Embryonic facial prominence (tissue), 1 donor: Measurements from ENCODE around the gene INHBC.
A peak's percentile ranks its signal among the peaks of the same experiment; 100 is the strongest.
"Not testable (repeated sequence)": the region's sequence is repeated elsewhere in the genome, so short reads cannot be mapped to it uniquely, and the experiment has no call there.

ENCODE experiments used
- DNase-seq: peaks from one replicate; pipeline ENCODE4 v3.0.0-alpha.2; 2016; ENCODE audit errors: extremely low spot score

INHBC gene

DNA sequence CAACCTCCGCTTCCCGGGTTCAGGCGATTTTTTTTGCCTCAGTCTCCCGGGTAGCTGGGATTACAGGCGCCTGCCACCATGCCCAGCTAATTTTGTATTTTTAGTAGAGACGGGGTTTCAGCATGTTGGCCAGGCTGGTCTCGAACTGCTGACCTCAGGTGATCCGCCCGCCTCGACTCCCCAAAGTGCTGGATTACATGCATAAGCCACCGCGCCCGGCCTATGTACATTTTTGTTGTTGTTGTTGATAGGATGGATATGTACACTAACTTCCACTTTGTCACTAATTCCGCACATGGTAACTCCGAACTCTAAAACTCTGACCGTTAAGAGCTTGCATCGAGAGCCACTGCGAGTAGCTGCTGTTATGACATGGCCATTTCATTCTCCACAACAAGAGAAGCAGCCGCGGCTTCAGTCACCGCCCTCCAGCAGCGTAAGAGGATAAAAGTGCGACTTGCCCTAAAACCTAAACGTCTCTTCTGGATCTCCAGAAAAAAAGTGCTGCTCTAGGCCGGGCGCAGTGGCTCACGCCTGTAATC lies 52.5 kb downstream of the INHBC start:
- no peak for DNase-seq

DNA sequence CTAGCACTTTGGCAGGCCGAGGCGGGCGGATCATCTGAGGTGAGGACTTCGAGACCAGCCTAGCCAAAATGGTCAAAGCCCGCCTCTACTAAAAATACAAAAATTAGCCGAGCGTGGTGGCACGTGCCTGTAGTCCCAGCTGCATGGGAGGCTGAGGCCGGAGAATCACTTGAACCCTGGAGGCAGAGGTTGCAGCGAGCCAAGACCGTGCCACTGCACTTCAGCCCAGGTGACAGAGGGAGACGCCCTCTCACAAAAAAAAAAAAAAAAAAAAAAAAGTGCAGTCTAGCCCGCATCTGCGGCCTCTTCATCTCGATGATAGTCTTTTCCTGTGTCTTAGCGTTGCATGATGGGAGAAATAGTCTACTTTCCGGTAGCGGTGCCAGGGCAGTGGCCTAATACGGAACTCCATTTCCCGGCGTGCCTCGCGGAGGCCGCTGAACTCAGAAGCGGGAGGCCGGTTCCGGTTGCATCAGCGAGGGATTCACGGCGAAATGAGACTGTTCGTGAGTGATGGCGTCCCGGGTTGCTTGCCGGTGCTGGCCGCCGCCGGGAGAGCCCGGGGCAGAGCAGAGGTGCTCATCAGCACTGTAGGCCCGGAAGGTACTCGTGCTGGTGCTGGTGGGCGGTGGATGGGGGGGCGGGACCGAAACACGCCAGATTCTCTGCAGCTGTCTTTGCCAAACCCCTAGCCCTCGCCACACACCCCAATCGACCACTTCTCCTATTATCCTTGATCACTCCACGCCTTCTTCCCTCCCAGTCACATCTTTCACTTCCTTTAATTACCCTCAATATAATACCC lies 53.2 kb downstream of the INHBC start, which contains the start of gene MARS1:
Gene MARS1, plus strand, starts transcription at position 472 of the 805 bp plus-strand sequence. Its CDS starts 23 bp downstream, at position 495.
- DNase-seq: peak; percentile 91

DNA sequence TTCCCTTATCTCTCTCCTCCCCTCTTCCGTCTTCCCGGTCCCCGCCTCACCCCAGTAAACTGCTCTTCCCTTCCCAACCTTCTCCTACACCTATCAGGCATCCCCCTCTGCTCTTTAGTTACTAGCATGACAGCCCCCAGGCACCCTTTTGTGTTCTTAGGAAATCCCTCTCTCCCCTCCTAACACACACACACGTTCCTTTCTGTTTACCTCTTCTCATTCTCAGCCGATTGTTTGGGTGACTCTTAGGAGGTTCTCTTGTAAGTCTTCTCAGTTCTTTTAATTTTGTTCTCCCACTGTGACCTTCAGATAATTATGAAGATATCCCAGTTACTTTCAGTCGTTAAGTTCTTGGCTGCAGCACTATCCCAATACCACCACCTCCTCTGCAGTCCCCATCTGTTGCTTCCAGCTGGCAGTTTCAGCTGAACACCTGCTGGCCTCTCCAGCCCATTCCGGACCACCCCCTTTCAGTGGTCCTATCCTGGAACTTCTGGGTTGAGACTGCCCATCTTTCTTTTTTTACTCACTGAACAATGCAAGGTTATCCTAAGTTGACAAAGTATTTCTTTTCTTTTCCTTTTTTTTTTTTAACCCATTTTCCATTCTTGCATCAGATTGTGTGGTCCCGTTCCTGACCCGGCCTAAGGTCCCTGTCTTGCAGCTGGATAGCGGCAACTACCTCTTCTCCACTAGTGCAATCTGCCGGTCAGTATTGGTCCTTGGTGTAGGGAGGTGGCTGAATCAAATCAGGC lies 54.0 kb downstream of the INHBC start:
- no peak for DNase-seq

DNA sequence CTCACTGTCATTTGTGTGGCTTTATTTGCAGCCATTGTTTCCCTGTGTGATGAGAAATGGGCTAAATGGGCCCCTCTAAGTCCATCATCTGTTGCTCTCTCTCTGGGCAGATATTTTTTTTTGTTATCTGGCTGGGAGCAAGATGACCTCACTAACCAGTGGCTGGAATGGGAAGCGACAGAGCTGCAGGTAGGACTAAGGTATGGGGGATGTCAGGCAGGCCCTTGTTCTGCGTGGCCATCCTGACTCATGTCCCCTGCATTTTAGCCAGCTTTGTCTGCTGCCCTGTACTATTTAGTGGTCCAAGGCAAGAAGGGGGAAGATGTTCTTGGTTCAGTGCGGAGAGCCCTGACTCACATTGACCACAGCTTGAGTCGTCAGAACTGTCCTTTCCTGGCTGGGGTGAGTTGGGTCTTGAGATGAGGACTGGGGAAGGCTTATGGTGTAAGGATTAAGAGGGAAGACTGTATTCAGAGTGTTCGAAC lies 54.6 kb downstream of the INHBC start:
- DNase-seq: no peak

DNA sequence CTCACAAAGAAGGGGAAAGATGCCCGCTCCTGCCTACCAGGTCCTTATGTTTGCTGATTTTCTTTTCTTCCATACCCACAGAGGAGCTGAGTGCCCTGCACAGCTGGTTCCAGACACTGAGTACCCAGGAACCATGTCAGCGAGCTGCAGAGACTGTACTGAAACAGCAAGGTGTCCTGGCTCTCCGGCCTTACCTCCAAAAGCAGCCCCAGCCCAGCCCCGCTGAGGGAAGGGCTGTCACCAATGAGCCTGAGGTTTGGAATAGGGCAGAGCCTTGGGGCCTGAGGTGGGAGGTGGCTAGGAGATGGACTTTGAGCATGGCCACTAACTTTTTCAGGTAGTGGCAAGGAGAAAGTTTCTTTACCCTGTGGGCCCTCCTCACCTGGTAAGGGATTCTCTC lies 55.5 kb downstream of the INHBC start:
- no peak for DNase-seq

DNA sequence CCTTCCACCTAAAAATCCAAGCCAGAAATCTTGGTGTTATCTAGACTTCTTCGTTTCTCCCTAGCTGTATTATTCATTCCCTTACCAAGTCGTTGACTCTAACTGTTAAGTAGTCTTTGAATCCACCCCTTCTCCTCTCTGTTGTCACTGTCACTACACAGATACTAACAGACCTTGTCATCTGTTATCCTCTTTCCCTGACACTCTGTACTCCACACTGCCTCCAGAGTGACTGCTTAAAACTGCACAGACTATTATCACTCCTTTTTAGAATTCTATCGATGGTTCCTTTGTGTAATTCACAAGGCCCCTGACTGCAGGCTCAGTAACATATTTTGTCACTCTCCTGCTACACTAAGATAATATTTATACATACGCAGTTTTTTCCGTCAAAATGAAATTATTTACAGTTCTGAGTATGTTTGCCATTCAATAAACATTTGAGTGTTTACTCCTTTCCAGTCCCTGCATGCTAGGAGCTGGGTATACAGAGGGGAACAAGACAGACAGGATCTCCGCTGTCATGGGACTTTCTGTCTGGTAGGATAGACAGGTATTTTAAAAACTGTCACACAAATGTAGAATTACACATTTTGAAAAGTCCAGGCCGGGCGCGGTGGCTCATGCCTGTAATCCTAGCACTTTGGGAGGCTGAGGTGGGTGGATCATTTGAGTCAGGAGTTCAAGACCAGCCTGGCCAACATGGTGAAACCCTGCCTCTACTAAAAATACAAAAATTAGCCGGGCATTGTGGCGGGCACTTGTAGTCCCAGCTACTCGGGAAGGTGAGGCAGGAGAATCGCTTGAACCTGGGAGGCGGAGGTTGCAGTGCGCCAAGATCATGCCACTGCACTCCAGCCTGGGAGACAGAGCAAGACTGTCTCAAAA lies 57.1 kb downstream of the INHBC start:
- DNase-seq: no peak

DNA sequence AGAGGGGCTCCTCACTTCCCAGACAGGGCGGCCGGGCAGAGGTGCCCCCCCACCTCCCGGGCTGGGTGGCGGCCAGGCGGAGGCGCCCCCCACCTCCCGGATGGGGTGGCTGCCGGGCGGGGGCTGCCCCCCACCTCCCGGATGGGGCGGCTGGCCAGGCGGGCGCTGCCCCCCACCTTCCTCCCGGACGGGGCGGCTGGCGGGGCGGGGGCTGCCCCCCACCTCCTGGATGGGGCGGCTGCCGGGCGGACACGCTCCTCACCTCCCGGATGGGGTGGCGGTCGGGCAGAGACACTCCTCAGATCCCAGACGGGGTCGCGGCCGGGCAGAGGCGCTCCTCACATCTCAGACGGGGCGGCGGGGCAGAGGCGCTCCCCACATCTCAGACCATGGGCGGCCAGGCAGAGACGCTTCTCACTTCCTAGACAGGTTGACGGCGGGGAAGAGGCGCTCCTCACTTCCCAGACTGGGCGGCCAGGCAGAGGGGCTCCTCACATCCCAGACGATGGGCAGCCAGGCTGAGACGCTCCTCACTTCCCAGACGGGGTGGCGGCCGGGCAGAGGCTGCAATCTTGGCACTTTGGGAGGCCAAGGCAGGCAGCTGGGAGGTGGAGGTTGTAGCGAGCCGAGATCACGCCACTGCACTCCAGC lies 60.6 kb downstream of the INHBC start:
- DNase-seq: not testable (repeated sequence)

DNA sequence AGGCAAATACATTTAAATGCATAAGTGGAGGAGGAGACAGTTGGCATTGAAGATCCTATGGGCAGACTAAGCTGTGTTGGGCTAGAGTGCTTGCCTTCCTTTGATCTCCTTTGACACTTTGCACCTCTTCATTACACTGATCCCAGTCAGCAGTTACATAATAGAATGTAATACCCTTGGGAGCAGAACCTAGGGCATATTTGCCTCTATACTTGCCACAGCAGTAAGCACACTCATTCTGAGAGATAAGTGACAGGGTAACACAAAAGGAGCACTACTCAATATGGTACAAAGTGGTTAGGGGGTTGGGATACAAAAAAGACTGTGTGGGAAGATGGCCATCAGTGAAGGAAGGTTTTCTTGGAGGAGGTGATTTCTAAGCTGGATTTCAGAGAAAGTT lies 62.2 kb downstream of the INHBC start:
- no peak for DNase-seq

DNA sequence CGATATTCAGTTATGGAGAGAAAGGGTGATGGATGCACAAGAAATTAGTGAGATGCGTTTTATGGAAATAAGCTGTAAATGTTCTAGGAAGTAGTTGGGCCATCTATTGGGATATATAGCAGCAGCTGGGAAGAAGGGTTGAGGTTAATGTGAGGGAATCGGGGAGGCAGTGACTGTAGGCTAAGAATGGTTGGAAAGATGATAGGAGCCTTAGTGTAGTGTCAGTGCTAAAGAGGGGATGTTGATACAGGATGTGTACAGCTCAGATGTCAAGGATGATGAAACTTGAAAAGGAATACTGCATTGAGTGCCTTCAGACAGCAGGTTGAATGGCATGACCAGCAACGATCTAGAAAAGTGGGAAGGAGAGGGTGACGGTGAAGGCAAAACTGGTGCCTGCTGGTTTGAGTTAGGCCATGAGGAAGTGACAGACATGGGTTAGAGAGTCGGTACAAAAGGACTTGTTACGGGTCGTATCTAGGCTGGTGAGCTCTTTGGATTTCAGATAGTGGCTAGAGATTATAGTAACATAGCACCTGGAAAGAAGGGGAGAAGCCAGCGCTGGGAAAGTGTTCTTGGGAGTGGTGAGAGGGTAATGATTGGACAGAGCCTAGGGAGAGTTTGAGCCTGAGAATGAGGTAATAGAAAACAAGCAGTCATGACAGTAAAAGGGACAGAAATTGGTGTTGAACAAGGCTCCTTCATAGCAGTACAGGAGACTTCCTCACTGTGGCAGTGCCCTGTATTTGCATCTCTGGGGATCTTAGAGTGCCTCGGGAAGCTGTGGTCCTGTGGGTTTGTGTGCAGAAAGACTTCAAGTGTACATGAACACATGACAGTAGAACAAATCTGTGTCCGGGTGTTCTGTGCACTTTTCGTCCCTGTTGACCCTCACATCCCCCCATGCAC lies 62.9 kb downstream of the INHBC start:
- DNase-seq: no peak

DNA sequence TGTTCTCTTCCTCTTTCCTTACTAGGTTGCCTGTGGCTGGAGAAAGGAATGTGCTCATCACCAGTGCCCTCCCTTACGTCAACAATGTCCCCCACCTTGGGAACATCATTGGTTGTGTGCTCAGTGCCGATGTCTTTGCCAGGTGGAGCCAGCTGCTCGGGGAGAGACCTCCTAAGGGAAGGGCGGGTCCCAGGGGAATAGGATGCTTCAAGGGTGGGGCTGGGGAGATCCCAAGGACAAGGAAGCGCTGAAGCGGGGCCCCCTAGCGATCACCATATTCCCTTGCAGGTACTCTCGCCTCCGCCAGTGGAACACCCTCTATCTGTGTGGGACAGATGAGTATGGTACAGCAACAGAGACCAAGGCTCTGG lies 63.5 kb downstream of the INHBC start:
- DNase-seq: no peak

DNA sequence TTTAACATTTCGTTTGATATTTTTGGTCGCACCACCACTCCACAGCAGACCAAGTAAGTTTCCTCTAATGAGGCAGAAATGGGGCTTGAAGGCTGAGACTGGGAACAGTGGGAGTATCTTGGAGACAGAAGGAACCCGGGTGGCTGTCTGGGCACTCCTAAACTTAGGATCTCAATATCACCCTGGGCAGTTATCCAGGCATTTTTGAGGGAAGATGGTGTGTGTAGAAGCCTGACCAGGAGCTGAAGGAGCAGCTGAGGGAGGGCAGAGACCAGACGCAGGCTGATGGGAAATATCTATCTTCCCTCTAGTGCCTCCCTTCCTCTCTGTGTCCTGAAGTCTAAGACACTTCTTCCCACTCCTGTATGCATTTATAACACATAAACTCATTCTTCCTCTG lies 64.0 kb downstream of the INHBC start:
- DNase-seq: no peak

DNA sequence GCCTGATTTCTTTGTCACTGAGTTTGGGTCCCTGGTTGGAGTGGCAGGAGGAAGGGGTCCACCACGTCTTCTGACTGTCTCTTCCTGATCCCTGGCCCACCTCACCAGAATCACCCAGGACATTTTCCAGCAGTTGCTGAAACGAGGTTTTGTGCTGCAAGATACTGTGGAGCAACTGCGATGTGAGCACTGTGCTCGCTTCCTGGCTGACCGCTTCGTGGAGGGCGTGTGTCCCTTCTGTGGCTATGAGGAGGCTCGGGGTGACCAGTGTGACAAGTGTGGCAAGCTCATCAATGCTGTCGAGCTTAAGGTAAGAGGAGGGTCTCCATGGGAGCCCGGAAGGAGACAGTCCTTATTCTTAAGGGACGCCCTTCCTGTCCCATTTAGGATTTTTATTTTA lies 65.6 kb downstream of the INHBC start:
- DNase-seq: no peak
